Lower leg skin (tissue), 4 donors: ENCODE results near the gene SH3D19. TPM values are rescaled to one million over a fixed set of nuclear protein-coding genes. Genes with fewer than 3 reads are reported as not detected.

Experiments
- DNase-seq, 2 donors: peaks; one replicate each; pipeline ENCODE4 v3.0.0-alpha.2; 2019; ENCODE audit warnings: low spot score in 2 of 2
- H3K4me3 ChIP-seq: fragments of 200-600 bp; sonication (generic); 2 replicates; pipeline ENCODE4 v1.5.1; 2017; ENCODE audit warnings: mild to moderate bottlenecking, low read depth; ENCODE audit not compliant: poor library complexity, severe bottlenecking
- CTCF ChIP-seq, 3 donors: fragments of 450-650 bp; IDR thresholded peaks; one replicate each; pipeline ENCODE4 v1.5.1; 2016; ENCODE audit warnings: antibody characterized with exemption in 3 of 3, mild to moderate bottlenecking in 3 of 3, moderate library complexity in 2 of 3
- POLR2A ChIP-seq, 2 donors: fragments of 450-650 bp; IDR thresholded peaks; one replicate each; pipeline ENCODE4 v1.6.1; 2016 to 2017; ENCODE audit warnings: antibody characterized with exemption in 2 of 2, mild to moderate bottlenecking in 1 of 2, moderate library complexity in 1 of 2
- WGBS, 2 donors: methylation state at CpG; one replicate each; pipeline ENCODE4 v1.1.5; 2018; 5-methylcytosine and 5-hydroxymethylcytosine counted together
- intact Hi-C: fragments of 100-400 bp; cut with DNase I; formaldehyde crosslinking; loops from one replicate; pipeline ENCODE4 v1.15.0; 2023; ENCODE audit warnings: low total_unique reads
- total RNA-seq, 4 donors: library from RNA; depleted of rRNA; stranded (reverse); fragments of >200 nt; gene quantifications; one replicate each; pipeline ENCODE4 v1.1.0, GENCODE V29; 2016

SH3D19 gene
- total RNA-seq, 4 donors from 2014 or later = 70.8 to 82.5 (median 78.6) TPM

GRCh38 chr4:151358266-151358665 is 32.9 kb upstream of the SH3D19 start:
- intact Hi-C loops = no loop called here
- WGBS, 2 donors = 72 to 81% methylated on average over 3 of the region's 3 CpGs
- DNase-seq = no peak
- TF ChIP-seq CTCF (IDR thresholded peaks at IDR 0.05) (no peak), POLR2A (IDR thresholded peaks at IDR 0.05) (no peak)
- no peak overlapping the region for H3K4me3 ChIP-seq

DNA sequence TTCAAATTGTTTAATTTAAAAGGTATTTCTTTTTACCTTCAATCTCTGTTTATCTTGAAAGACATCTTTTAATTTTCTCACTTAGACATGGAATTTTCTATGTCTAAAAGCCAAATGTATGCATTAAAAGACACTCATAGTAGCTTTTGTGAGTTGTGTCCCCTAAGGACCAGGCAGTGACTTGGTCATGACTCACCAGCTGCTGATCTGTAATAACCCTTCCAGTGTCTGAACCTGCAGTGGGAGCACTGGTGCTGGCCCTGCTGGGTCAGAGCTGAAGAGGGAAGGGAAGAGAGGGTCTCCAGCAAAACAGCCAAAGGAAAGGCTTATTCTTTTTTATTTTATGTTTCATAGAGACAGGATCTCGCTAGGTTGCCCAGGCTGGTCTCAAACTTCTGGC is 31.1 kb upstream of the SH3D19 start:
- intact Hi-C loops = no loop called here

GRCh38 chr4:151355155-151355554 is 29.8 kb upstream of the SH3D19 start:
- no peak for TF ChIP-seq CTCF (IDR thresholded peaks at IDR 0.05)
- TF ChIP-seq POLR2A (IDR thresholded peaks at IDR 0.05) = no peak
- no peak overlapping the region for H3K4me3 ChIP-seq
- intact Hi-C loops = no loop called here
- peak in 1 of 2 donors; percentile 30 for DNase-seq
- WGBS, 2 donors = 48 to 53% methylated on average over 4 of the region's 4 CpGs

More for the DNA sequence above, 31.1 kb upstream of the SH3D19 start:
- no peak for DNase-seq
- TF ChIP-seq POLR2A (IDR thresholded peaks at IDR 0.05) (no peak), CTCF (IDR thresholded peaks at IDR 0.05) (no peak)
- H3K4me3 ChIP-seq = no peak overlapping the region
- 88 to 100% methylated on average over 1 of the region's 1 CpG for WGBS, 2 donors

GRCh38 chr4:151347490-151348235 is 22.3 kb upstream of the SH3D19 start:
- intact Hi-C loops = no loop called here
- no peak for DNase-seq
- 62 to 69% methylated on average over 9 of the region's 9 CpGs for WGBS, 2 donors
- TF ChIP-seq POLR2A (IDR thresholded peaks at IDR 0.05) (no peak), CTCF (IDR thresholded peaks at IDR 0.05) (no peak)
- H3K4me3 ChIP-seq = no peak overlapping the region

DNA sequence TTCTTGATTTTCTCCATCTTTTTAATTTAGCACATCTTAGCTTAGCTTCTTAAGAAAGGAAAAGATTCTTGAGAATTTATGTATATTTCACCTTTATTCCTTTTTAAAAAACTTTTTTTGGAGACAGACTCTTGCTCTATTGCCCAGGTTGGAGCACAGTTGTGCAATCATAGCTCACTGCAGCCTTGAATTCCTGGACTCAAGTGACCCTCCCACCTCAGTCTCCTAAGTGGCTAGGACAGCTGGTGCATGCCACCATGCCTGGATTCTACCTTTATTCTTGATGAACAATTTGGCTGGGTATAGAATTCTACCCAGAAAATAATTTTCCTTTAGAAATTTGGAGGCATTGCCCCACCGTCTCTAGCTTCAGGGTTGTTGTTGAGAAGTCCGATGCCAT is 19.5 kb upstream of the SH3D19 start:
- 89 to 98% methylated on average over 2 of the region's 2 CpGs for WGBS, 2 donors

More for the DNA sequence above, 19.5 kb upstream of the SH3D19 start:
- no peak overlapping the region for H3K4me3 ChIP-seq
- TF ChIP-seq CTCF (IDR thresholded peaks at IDR 0.05) (no peak), POLR2A (IDR thresholded peaks at IDR 0.05) (no peak)
- intact Hi-C loops = no loop called here
- DNase-seq = no peak
